Activated T-helper 2 cell treated with anti-CD3 and anti-CD28 coated beads, Interferon-gamma antibody, Interleukin-2, Interleukin-4, amounts not matched to agents 10 μg/mL and 5 μg/mL and 100 μg/mL, durations not matched to agents 14 hours and 24 hours and 36 hours (primary cell): ENCODE results near the gene TMEM63C. TPM values are rescaled to one million over a fixed set of nuclear protein-coding genes. Genes with fewer than 3 reads are reported as not detected.

Experiments
- DNase-seq: peaks from one replicate; pipeline ENCODE4 v3.0.0; 2021; ENCODE audit warnings: low spot score
- H3K27ac Mint-ChIP-seq: one replicate; pipeline ENCODE4 v1.8.0; 2021; ENCODE audit warnings: mixed read lengths
- H3K27me3 Mint-ChIP-seq: one replicate; pipeline ENCODE4 v1.8.0; 2021; ENCODE audit warnings: low read depth, mixed read lengths
- H3K36me3 Mint-ChIP-seq: one replicate; pipeline ENCODE4 v1.8.0; 2021; ENCODE audit warnings: low read depth, mixed read lengths
- H3K4me1 Mint-ChIP-seq: one replicate; pipeline ENCODE4 v1.8.0; 2021; ENCODE audit warnings: low read depth, mixed read lengths
- H3K4me3 Mint-ChIP-seq: one replicate; pipeline ENCODE4 v1.8.0; 2021; ENCODE audit warnings: low read depth, mild to moderate bottlenecking, moderate library complexity, mixed read lengths
- H3K9me3 Mint-ChIP-seq: one replicate; pipeline ENCODE4 v1.8.0; 2021; ENCODE audit warnings: mixed read lengths
- intact Hi-C: fragments of 100-400 bp; cut with micrococcal nuclease; formaldehyde crosslinking; loops from one replicate; pipeline ENCODE4 v1.15.1; 2023
- total RNA-seq: library from RNA; stranded (reverse); gene quantifications from 2 replicates; pipeline ENCODE4 v1.2.3, GENCODE V29; 2022

Gene TMEM63C
- total RNA-seq, 1 donor from 2014 or later, result 1.0 TPM

DNA sequence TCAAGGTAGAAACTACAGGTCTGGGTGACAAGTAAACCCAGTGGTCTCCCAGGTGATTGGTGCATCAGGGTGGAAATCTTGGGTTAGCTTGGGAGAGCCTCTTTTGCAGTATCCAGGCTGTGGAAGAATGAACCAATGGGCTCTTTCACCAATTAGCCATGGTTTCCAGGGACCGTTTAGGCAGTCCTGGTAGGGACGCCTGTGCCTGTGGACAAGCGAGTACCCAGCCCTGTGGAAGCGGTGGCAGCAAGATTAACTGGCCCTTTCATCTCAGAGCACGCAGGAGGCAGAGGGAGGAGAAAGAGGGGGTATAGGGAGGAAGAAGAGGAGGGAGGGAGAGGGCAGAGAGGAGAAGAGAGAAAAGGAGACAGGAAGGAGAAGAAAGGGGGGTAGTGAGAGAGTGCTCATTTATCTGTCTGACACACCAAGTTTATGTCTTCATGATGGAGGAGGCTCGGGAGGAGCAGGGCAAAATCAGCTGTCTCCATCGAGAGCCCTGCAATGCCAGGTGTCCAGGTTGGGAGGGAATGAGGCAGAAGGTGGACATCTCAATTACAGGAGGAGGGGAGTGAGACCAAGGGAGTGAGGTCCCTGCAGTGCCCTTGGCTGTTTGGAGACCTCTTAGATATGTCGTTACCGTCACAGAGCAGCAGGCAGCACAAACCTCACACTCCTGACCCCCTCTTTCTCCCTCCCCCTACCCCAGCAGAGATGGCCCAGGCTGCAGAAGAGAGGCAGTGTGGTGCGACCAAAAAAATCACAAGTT lies 35.4 kb upstream of the TMEM63C start:
- Mint-ChIP-seq H3K4me3 (no peak overlapping the region), H3K27me3 (peaks cover 56% of the 10 kb centered on the region), H3K27ac (no peak overlapping the region), H3K36me3 (no peaks in the 10 kb centered on the region), H3K4me1 (no peaks in the 10 kb centered on the region), H3K9me3 (no peaks in the 10 kb centered on the region)
- no peak for DNase-seq
- intact Hi-C loops, result loop anchor here (10.0 kb wide), 1 partner anchor 771 kb away; the partner anchor contains the start of gene ESRRB

GRCh38 chr14:77148510-77149231 lies 32.9 kb upstream of the TMEM63C start:
- Mint-ChIP-seq H3K27ac (no peak overlapping the region), H3K4me1 (no peaks in the 10 kb centered on the region), H3K36me3 (no peaks in the 10 kb centered on the region), H3K4me3 (no peak overlapping the region), H3K27me3 (peaks cover 36% of the 10 kb centered on the region), H3K9me3 (no peaks in the 10 kb centered on the region)
- intact Hi-C loops, result loop anchor here (10.0 kb wide), 1 partner anchor 774 kb away; the partner anchor contains the start of gene ESRRB
- DNase-seq, result no peak

DNA sequence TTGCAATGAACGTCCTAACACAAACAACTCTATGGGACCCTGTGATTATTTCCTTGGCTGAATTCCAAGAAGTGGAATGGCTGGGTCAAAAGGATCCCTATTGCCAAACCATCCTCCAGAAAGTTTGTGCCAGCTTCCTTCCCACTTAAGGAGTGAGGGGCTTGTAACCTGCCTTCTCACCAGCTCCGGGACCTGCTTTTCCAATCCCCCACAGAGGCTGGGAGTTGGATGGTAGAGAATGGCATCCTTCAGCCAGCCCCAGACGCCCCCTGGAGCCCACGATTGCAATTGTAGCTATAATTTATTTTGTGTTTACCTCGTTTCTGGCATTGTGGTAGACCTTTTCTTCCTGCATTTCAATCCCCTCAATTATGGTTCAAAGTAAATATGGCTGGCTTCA lies 30.4 kb upstream of the TMEM63C start:
- Mint-ChIP-seq H3K4me1 (no peaks in the 10 kb centered on the region), H3K27me3 (peaks cover 23% of the 10 kb centered on the region), H3K9me3 (no peaks in the 10 kb centered on the region), H3K36me3 (no peaks in the 10 kb centered on the region), H3K4me3 (no peak overlapping the region), H3K27ac (no peak overlapping the region)
- no peak for DNase-seq
- intact Hi-C loops, result no loop called here

GRCh38 chr14:77151918-77152588 lies 29.5 kb upstream of the TMEM63C start:
- DNase-seq, result no peak
- no peaks in the 10 kb centered on the region for H3K9me3 Mint-ChIP-seq
- H3K4me3 Mint-ChIP-seq, result no peak overlapping the region
- H3K36me3 Mint-ChIP-seq, result no peaks in the 10 kb centered on the region
- no peak overlapping the region for H3K27ac Mint-ChIP-seq
- H3K27me3 Mint-ChIP-seq, result peaks cover 18% of the 10 kb centered on the region
- H3K4me1 Mint-ChIP-seq, result no peaks in the 10 kb centered on the region
- intact Hi-C loops, result loop anchor here (1.0 to 2.0 kb wide), 2 partner anchors 61 to 164 kb away; no protein-coding TSS in a partner anchor

DNA sequence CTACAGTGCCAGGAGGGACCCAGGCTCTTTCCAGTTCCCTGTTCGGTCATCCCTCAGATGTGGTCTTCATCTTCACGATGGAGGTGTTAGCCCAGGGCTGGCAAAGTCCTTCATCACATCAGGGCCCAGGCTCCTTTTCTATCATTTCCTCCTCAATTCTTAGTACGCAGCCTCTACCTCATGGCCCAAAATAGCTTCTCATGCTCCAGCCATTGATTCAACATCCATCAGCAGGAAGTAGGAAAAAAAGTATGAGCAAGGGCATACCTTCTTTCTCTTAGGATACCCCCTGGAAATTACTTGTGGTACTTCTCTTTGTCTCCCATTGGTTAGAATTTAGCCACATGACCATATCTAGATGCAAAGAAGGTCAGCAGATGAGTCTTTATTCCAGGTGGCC lies 27.8 kb upstream of the TMEM63C start:
- peaks cover 27% of the 10 kb centered on the region for H3K27me3 Mint-ChIP-seq
- intact Hi-C loops, result loop anchor here (2.0 kb wide), 1 partner anchor 59 kb away; no protein-coding TSS in a partner anchor
- DNase-seq, result no peak

DNA sequence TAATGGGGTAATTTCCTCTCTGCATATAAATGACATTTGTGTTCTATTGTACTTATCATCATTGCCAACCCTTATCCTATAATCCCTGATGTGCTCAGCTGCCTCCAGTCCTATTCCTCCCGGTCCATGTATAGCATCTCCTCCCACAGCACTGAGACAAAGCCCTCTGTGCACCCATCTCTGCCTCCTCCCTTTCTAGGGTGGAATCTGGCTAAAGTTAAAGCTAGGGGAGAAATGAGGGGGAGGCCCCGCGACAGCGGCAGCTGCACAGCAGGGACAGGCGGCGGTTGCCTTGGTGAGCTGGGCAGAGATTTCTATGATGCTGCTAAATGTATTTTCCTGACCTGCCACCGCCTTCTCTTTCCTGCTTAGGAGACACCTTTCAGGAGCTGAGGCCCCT lies 27.2 kb upstream of the TMEM63C start:
- H3K4me1 Mint-ChIP-seq, result no peaks in the 10 kb centered on the region
- intact Hi-C loops, result no loop called here

More for the DNA sequence above, 27.8 kb upstream of the TMEM63C start:
- Mint-ChIP-seq H3K27ac (no peak overlapping the region), H3K36me3 (no peaks in the 10 kb centered on the region), H3K4me3 (no peak overlapping the region), H3K9me3 (no peaks in the 10 kb centered on the region), H3K4me1 (no peaks in the 10 kb centered on the region)

DNA sequence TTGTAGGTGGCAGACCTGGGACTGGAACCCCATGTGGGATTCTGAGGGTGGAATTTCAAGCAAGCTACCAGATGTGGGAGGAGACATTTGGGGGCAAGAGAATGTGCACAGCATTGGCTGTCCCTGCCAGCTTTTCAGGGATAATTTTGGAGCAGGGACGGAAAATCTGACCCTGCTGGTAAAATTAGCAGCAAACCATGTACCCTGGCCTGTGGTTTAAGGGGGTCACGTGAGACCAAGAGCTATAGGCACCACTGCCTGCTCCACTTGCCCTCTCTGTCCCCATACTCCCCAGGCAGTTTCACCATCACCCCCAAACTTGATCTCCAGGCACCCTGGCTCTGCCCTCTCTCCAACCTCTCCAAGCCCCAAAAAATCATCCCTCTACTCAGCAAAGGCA lies 26.5 kb upstream of the TMEM63C start:
- no peak overlapping the region for H3K27ac Mint-ChIP-seq
- intact Hi-C loops, result no loop called here

More for the DNA sequence above, 27.2 kb upstream of the TMEM63C start:
- Mint-ChIP-seq H3K27me3 (peaks cover 29% of the 10 kb centered on the region), H3K27ac (no peak overlapping the region), H3K9me3 (no peaks in the 10 kb centered on the region), H3K36me3 (no peaks in the 10 kb centered on the region), H3K4me3 (no peak overlapping the region)
- DNase-seq, result no peak

GRCh38 chr14:77157740-77158139 lies 23.9 kb upstream of the TMEM63C start:
- Mint-ChIP-seq H3K4me1 (no peaks in the 10 kb centered on the region), H3K27me3 (peaks cover 31% of the 10 kb centered on the region), H3K36me3 (no peaks in the 10 kb centered on the region), H3K4me3 (no peak overlapping the region), H3K27ac (no peak overlapping the region), H3K9me3 (no peaks in the 10 kb centered on the region)
- DNase-seq, result no peak
- intact Hi-C loops, result no loop called here

More for the DNA sequence above, 26.5 kb upstream of the TMEM63C start:
- H3K36me3 Mint-ChIP-seq, result no peaks in the 10 kb centered on the region
- H3K4me1 Mint-ChIP-seq, result no peaks in the 10 kb centered on the region
- H3K9me3 Mint-ChIP-seq, result no peaks in the 10 kb centered on the region
- peaks cover 27% of the 10 kb centered on the region for H3K27me3 Mint-ChIP-seq
- DNase-seq, result no peak
- no peak overlapping the region for H3K4me3 Mint-ChIP-seq

GRCh38 chr14:77158175-77158881 lies 23.3 kb upstream of the TMEM63C start:
- no peaks in the 10 kb centered on the region for H3K9me3 Mint-ChIP-seq
- H3K4me3 Mint-ChIP-seq, result no peak overlapping the region
- intact Hi-C loops, result no loop called here
- H3K27me3 Mint-ChIP-seq, result peaks cover 31% of the 10 kb centered on the region
- DNase-seq, result no peak
- no peaks in the 10 kb centered on the region for H3K36me3 Mint-ChIP-seq
- no peak overlapping the region for H3K27ac Mint-ChIP-seq
- H3K4me1 Mint-ChIP-seq, result no peaks in the 10 kb centered on the region

- Mint-ChIP-seq H3K27me3 (peaks cover 31% of the 10 kb centered on the region), H3K4me1 (no peaks in the 10 kb centered on the region), H3K4me3 (no peak overlapping the region), H3K27ac (no peak overlapping the region), H3K9me3 (no peaks in the 10 kb centered on the region), H3K36me3 (no peaks in the 10 kb centered on the region)
- intact Hi-C loops, result no loop called here
- DNase-seq, result no peak
These were observed 22.7 kb upstream of the TMEM63C start for GRCh38 chr14:77158882-77159255.

DNA sequence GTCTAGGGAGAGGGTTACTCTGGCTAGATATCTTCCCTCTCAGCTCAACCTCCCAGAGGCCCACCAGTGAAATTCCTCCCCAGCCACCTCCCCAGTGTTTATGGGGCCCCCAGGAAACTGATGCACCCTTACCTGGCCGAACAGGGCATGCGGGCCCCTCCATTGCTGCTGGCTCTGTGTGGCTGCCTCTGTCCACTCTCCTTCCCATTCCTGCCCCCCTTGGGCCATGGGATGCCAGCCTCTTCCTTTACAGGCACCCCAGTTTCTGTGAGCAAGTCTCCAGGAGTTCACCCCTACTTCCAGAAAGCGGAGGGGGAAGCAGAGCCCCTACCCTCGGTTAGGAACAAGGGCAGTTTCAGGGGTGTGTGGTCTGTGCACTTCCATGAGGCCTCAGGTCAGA lies 20.6 kb upstream of the TMEM63C start:
- Mint-ChIP-seq H3K27me3 (peaks cover 24% of the 10 kb centered on the region), H3K36me3 (no peaks in the 10 kb centered on the region), H3K4me3 (no peak overlapping the region), H3K9me3 (no peaks in the 10 kb centered on the region), H3K4me1 (no peaks in the 10 kb centered on the region), H3K27ac (no peak overlapping the region)
- no peak for DNase-seq
- intact Hi-C loops, result no loop called here

DNA sequence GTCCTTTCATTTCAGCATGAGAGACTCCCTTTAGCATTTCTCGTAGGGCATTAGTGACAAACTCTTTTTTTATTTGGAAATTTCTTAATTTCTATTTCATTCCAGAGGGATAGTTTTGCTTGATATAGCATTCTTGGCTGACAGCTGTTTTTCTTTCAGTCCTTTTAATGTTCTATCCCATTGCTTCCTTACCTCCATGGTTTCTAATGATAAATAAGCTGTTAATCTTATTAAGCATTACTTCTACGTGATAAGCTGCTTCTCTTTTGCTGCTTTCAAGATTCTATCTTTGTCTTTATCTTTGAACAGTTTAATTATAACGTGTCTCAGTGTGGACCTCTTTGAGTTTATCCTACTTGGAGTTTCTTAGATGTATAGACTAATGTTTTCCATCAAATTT lies 11.6 kb upstream of the TMEM63C start:
- DNase-seq, result no peak
- Mint-ChIP-seq H3K36me3 (no peaks in the 10 kb centered on the region), H3K27ac (no peak overlapping the region), H3K9me3 (peaks cover 9% of the 10 kb centered on the region), H3K4me3 (no peak overlapping the region), H3K27me3 (peaks cover 14% of the 10 kb centered on the region), H3K4me1 (no peaks in the 10 kb centered on the region)
- intact Hi-C loops, result no loop called here
